AG09319 (cell line): ENCODE results near the gene MAN2B2.
"Not testable (repeated sequence)": the region's sequence is repeated elsewhere in the genome, so short reads cannot be mapped to it uniquely, and the experiment has no call there.

Source experiments
- DNase-seq: peaks from one replicate; pipeline ENCODE4 v3.0.0-alpha.2; 2010; ENCODE audit warnings: low read depth; ENCODE audit errors: extremely low read depth
- CTCF ChIP-seq: IDR thresholded peaks from 2 replicates; pipeline ENCODE4 v1.5.1; 2011; ENCODE audit warnings: low read depth, mild to moderate bottlenecking, inconsistent platforms, low read length, moderate library complexity

MAN2B2 gene

DNA sequence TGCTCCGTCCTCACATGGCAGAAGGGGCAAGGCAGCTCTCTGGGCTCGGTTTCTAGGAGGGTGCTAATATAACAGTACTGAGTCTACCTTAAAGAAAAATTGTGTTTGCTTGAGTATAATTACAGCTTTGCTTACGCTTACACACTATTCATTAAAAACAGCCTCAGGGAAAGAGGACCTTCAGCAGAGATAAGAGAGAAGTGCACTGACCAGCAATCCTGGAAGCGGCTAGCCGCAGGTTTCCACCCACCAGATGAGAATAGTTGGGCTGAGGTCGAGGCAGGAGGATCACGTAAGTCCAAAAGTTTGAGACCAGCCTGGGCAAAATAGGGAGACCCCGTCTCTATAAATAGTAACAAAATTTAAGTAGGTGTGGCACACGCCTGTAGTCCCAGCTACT is 50.3 kb downstream of the MAN2B2 start:
- DNase-seq, result no peak
- no peak for TF ChIP-seq CTCF

DNA sequence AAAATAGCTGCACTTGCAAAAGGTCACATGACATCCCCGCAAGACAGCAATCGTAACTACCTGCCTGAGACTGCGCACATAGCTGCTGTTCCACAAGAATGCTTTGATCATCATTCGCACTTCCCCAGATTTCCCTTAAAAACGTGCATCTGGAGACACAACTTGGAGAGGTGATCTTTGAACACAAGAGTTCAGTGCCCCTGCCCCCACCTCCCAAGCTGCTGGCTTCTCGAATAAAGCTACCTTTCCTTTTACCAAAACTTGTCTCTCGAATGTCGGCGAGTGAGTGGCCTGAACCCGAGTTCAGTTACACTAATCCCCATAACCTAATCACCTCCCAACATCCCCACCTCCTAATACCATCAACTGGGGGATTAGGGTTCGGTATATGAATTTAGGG is 51.1 kb downstream of the MAN2B2 start:
- DNase-seq, result no peak
- TF ChIP-seq CTCF, result no peak

DNA sequence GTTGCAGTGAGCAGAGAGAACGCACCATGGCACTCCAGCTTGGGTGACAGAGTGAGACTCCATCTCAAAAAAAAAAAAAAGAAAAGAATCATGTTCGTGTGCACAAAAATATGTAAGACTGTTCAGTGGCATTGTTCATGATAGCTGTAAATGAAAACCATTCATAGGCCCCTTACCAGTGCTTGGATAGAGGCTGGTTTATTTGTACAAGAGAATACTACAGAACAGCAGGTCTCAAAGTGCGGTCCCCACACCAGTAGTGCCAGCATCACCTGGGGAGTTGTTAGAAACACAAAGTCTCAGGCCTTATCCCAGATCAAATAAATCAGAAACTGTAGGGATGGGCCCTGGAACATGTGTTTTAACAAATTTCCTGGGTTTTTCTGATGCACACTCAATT is 52.8 kb downstream of the MAN2B2 start:
- no peak for TF ChIP-seq CTCF

DNA sequence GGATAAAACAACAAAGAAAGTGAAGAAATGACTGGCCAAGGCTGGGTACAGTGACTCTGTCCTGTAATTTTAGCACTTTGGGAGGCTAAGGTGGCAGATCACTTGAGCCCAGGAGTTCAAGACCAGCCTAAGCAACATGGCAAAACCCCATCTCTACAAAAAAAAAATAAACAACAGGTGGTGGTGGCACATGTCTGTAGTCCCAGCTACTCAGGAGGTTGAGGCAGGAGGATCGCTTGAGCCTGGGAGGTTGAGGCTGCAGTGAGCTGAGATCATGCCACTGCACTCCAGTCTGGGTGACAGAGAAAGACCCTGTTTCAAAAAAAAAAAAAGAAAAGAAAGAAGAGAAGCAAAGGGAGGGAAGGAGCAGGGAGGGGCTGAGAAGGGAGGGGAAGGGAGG is 53.5 kb downstream of the MAN2B2 start:
- not testable (repeated sequence) for DNase-seq

More for the DNA sequence above, 52.8 kb downstream of the MAN2B2 start:
- DNase-seq, result no peak

GRCh38 chr4:6632125-6632524 is 57.1 kb downstream of the MAN2B2 start:
- DNase-seq, result no peak
- TF ChIP-seq CTCF, result no peak

- peak; percentile 34 for DNase-seq
- no peak for TF ChIP-seq CTCF
Observed at GRCh38 chr4:6633091-6633906, 58.3 kb downstream of the MAN2B2 start.

- no peak for TF ChIP-seq CTCF
Observed at GRCh38 chr4:6634746-6635145, 59.8 kb downstream of the MAN2B2 start.

GRCh38 chr4:6639137-6639680 is 64.2 kb downstream of the MAN2B2 start:
- DNase-seq, result no peak
- no peak for TF ChIP-seq CTCF

More at GRCh38 chr4:6634746-6635145, 59.8 kb downstream of the MAN2B2 start:
- no peak for DNase-seq
